CD4-positive, alpha-beta T cell treated with Interleukin-21 for 1 hour (primary cell): ENCODE results near the gene PDZD11.
"Not testable (repeated sequence)": the region's sequence is repeated elsewhere in the genome, so short reads cannot be mapped to it uniquely, and the experiment has no call there.

Source experiments
- DNase-seq: peaks from one replicate; pipeline ENCODE4 v3.0.0-alpha.2; 2020

The PDZD11 gene

GRCh38 chrX:70289793-70290770 lies at the start of gene PDZD11, which contains the start of gene KIF4A:
Gene PDZD11, minus strand, starts transcription at chrX:70289927. Its CDS starts 586 bp downstream, at chrX:70289341.
Gene KIF4A, plus strand, starts transcription at chrX:70290104. Its CDS starts 355 bp downstream, at chrX:70290459.
- DNase-seq: peak; percentile 84

DNA sequence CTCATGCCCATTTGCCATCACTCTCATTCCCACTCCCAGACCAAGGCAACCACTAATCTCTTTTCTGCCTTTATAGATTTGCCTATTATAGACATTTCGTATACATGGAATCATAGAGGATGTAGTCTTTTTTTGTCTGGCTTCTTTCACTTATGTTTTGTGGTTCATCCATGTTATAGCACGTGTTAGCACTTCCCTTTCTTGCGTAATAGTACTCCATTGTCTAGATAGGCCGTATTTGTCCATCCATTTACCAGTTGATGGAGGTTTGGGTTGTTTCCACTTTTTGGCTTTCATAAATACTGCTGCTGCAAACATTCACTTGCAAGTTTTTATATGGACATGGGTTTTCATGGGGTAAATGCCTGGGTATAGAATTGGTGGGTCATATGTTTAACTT lies 48.6 kb upstream of the PDZD11 start:
- DNase-seq: no peak

- no peak for DNase-seq
Observed at GRCh38 chrX:70336767-70337166, 47.0 kb upstream of the PDZD11 start.

GRCh38 chrX:70332600-70332999 lies 42.9 kb upstream of the PDZD11 start:
- DNase-seq: no peak

DNA sequence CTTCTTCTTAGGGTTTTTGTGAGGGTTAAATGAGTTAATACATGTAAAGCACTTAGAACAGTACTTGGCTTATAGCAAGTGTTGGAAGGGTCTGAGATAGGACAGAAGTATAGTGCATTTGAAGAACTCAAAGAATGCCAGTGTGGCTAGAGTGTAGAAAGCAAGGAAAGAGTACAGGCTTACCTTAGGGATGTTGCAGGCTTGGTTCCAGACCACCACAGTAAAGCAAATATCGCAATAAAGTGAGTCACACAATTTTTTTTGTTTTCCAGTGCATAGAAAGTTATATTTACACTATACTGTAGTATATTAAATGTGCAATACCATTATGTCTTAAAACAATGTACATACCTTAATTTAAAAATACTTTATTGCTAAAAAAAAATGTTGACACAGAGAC lies 41.4 kb upstream of the PDZD11 start:
- DNase-seq: no peak

DNA sequence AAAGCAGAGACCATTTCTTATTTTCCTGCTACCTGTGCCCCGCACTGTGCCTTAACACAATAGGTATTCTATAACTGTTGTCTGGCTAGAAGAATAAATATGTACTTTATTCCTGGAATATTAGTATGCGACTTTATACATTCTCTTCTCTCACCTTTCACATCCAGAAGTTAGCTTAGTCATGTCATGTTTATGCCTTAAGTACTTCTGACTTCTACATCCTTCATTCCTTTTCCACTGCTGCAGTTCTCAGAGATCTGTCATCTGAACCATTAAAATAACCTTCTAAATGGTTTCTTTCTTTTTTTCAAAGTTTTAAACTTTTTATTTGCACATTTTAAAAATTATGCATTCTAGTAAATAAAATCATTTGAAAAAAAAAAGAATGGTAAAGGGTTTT lies 34.6 kb upstream of the PDZD11 start:
- DNase-seq: no peak

GRCh38 chrX:70323628-70324027 lies 33.9 kb upstream of the PDZD11 start:
- DNase-seq: not testable (repeated sequence)

- DNase-seq: no peak
Observed at GRCh38 chrX:70322784-70323183, 33.1 kb upstream of the PDZD11 start.

DNA sequence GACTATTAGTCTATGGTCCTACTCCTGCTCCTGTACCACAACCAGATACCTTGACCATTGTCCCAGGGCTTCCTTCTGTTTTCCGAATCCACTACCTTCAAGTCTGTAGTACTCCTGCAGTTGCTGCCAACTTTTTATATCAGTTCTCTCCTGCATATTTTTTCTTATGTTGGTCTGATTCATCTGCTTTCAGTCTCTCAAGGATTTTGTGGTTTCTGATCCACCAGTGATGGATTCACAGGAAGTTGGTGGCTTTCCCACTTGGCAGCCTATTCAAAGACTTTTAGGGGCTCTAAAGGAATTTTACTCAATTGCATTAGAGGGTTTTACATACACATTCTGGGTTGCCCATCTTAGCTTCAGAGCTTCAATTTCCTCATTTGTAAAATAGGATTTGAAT lies 23.8 kb upstream of the PDZD11 start:
- DNase-seq: no peak

DNA sequence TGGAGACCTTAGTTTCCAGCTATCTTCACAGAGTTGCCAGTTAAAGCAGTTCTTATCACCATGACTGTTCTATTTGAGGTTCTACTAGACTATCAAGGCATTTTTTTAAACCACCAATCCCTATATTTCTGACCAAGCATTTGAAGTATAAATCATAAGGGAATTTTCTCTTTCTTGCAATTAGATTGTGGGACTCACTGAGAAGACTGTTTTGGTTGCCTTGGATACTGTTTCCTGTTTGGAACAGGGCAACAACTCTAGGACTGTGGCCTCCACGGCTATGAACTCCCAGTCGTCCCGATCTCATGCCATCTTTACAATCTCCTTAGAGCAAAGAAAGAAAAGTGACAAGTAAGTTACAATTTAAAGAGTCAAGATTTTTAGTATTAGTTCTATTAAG lies 12.0 kb upstream of the PDZD11 start:
- no peak for DNase-seq

DNA sequence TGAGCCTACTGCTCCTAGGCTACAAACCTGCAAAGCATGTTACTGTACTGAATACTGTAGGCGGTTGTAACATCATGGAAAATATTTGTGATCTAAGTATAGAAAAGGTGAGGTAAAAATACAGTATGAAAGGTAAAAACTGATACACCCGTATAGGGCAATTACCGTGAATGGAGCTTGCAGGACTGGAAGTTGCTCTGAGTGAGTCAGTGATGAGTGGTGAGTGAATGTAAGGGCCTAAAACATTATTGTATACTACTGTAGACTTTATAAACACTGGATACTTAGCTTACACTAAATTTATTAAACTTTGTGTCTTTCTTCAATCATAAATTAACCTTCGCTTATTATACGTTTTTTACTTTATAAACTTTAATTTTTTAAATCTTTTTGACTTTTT lies 3.9 kb upstream of the PDZD11 start:
- DNase-seq: no peak

- DNase-seq: no peak
Observed at GRCh38 chrX:70292788-70293187, 3.1 kb upstream of the PDZD11 start.

DNA sequence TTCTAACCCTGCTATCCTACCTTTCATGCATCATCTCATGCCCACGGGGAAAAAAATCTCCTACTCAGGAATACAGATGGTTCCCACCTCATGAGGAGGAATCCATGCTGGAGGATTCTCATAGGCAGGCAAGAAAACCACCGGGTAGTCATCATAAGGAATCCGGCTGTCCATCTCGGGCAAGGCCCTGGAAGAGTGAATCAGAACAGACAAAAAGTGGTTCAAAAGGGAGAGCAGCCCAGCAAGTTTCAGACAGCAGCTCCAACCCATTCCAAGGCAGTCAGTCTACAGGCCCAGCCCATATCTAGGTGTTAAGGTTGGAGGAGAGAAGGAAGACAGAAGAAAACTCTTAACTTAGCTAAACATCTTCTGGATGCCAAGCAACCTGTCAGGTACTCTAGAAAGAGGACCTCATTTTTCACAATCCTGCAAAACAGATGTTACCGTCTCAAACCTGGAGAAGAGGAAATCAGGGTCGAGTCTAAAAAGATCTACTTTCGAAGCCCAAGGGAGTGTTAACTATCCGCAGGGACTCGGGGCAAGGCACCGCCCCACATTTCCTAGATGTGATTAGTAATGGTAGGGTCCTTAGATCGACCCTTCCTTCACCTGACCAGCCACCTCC lies 447 bp downstream of the PDZD11 start:
- DNase-seq: no peak

DNA sequence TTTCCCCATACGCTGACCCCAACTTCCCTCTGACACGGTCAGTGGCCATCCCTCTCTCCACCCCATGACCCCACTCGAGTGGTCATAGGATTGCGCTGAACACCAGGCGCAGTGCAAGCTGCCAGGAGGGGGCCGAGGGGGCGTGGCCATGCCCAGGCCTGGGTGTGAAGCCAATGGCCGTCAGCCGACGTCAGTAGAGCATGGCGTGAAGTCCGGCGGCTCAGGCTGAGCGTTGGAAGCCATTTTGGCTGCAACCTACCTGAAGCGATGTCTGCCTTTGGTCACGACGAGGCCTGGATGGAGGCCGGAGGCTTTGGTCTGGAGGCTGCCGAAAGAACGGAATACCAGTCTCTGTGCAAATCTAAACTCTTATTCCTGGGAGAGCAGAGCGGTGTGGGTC lies 7.8 kb downstream of the PDZD11 start, which contains the start of gene RAB41:
RAB41 (plus strand) TSS at position 222 of the 400 bp plus-strand sequence; CDS start at position 268, 46 bp downstream.
- DNase-seq: no peak

- DNase-seq: no peak
Observed at GRCh38 chrX:70280573-70280972, 9.2 kb downstream of the PDZD11 start.

DNA sequence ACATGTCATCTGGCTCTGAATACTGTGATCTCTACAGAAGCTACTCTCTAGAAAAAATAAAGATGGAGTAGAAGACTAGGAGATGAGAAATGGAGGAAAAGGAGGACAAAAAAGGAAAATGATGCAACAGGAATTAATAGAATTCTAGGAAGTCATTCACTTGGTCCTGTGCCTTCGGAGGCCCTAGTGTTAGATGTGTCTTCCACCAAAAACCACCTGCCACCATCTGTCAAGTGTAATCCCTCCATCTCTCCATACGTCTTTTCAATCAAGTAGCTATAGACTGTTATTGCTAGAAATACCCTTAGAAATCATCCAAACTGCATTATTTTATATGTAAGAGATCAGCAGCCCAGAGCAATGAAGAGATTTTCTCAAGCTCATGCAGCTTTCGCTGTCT lies 10.6 kb downstream of the PDZD11 start:
- no peak for DNase-seq

GRCh38 chrX:70274029-70274428 lies 15.7 kb downstream of the PDZD11 start:
- not testable (repeated sequence) for DNase-seq

DNA sequence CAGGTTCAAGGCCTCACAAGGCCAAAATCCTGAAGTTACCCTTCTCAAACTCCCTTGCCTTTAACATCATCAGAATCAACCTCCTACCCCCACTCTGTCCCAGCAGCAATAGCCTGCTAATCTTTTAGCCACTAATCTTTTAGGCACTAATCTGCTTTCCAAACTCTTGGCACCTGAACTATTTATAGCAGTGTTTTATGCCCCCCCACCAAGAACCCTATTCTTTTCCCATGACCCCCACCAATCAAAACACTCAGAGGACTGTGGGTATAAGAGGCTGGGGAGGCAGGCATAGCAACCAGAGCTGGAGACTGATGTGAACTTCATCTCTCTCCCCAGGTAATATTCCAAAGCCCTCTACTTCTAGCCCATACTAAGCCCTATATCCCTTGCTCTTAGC lies 21.7 kb downstream of the PDZD11 start, which contains the start of gene ARR3:
ARR3 (plus strand) TSS at position 301 of the 400 bp plus-strand sequence. CDS start 1,052 bp downstream, outside the sequence.
- no peak for DNase-seq

GRCh38 chrX:70264784-70265183 lies 24.9 kb downstream of the PDZD11 start:
- no peak for DNase-seq

- DNase-seq: peak; percentile 9
Observed at GRCh38 chrX:70262952-70263567, 26.7 kb downstream of the PDZD11 start.

DNA sequence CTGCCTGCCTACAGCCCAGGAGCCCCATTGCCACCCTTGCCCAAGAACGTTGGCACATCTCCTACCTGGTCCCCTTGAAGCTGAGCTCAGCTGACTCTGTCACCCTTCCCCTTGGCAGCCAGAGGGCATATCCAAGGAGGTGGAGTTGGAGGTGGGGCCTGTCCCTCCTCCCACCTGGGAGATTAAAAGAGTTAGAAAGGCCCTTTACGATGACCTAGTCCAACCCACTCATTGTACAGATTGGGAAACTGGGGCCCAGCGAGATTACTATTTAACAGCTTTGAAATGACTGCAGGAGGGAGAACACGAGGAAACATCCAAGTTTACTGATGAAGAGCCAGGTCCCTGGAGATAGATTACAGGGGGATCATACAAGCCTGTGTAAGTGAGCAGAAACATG lies 29.6 kb downstream of the PDZD11 start, which contains the start of gene P2RY4:
P2RY4 (minus strand) TSS at position 101 of the 400 bp plus-strand sequence. CDS start 580 bp downstream, outside the sequence.
- no peak for DNase-seq

DNA sequence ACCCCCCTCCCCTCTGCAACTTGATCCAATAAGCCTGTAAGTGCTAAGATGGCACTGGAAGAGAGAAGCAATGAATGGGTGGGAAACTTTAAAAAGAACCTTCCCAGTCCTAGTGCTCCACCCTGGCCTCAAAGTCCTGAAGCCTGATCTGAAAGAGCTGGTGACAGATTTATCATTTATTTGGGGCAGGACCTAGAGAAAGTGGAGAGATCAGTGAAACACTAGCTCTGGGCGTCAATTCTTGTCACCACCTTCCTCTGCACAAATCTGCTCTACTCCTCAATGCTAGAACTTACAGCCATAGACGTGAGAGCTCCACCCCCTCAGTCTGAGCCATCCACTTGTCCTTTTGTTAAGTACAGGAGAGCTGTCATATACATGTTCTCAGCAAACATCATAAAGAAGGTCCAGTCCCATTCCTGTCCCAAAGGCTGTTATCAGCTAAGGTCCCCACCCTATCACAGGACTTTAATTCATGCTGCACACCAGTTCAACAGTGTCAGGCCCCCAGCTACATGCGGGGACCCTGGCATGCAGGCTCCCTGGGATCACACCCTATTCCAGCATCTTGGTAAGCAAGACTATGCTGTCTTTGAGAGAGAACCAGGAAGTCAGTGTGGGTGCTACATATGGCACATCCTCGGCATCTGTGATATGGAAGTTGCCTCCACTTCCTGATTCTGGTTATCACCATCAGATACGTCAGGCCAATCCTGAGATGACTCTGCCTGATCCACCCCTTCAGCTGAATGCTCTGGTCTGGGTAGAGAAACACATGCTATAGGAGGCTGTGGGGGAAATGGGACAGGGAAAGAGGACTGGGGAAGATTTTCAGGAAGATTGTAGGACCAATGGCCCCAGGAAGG lies 32.1 kb downstream of the PDZD11 start:
- DNase-seq: no peak
